ENCODE data around the gene SEMA3E.

GRCh38 chr7:83427884-83428283 lies 221.1 kb downstream of the SEMA3E start:
- TF ChIP-seq, protein P1, sequence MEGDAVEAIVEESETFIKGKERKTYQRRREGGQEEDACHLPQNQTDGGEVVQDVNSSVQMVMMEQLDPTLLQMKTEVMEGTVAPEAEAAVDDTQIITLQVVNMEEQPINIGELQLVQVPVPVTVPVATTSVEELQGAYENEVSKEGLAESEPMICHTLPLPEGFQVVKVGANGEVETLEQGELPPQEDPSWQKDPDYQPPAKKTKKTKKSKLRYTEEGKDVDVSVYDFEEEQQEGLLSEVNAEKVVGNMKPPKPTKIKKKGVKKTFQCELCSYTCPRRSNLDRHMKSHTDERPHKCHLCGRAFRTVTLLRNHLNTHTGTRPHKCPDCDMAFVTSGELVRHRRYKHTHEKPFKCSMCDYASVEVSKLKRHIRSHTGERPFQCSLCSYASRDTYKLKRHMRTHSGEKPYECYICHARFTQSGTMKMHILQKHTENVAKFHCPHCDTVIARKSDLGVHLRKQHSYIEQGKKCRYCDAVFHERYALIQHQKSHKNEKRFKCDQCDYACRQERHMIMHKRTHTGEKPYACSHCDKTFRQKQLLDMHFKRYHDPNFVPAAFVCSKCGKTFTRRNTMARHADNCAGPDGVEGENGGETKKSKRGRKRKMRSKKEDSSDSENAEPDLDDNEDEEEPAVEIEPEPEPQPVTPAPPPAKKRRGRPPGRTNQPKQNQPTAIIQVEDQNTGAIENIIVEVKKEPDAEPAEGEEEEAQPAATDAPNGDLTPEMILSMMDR (IDR thresholded peaks at IDR 0.05) = no peak
- TF ChIP-seq POLR2AphosphoS5 (IDR thresholded peaks at IDR 0.05) (no peak), POLR2A (IDR thresholded peaks at IDR 0.05) (no peak), EP300 (IDR thresholded peaks at IDR 0.05) (no peak)

All from suprapubic skin (tissue), 4 donors.